HG02885 (cell line): ENCODE measurements around the gene ABCB10.
"Not testable (repeated sequence)": the region's sequence is repeated elsewhere in the genome, so short reads cannot be mapped to it uniquely, and the experiment has no call there.

Experiments used
- ATAC-seq: cut with Tn5 transposase; IDR thresholded peaks from one replicate; pipeline ENCODE4 v1.9.1; 2021; ENCODE audit warnings: mild to moderate bottlenecking; ENCODE audit not compliant: unreplicated experiment, poor library complexity

The ABCB10 gene

DNA sequence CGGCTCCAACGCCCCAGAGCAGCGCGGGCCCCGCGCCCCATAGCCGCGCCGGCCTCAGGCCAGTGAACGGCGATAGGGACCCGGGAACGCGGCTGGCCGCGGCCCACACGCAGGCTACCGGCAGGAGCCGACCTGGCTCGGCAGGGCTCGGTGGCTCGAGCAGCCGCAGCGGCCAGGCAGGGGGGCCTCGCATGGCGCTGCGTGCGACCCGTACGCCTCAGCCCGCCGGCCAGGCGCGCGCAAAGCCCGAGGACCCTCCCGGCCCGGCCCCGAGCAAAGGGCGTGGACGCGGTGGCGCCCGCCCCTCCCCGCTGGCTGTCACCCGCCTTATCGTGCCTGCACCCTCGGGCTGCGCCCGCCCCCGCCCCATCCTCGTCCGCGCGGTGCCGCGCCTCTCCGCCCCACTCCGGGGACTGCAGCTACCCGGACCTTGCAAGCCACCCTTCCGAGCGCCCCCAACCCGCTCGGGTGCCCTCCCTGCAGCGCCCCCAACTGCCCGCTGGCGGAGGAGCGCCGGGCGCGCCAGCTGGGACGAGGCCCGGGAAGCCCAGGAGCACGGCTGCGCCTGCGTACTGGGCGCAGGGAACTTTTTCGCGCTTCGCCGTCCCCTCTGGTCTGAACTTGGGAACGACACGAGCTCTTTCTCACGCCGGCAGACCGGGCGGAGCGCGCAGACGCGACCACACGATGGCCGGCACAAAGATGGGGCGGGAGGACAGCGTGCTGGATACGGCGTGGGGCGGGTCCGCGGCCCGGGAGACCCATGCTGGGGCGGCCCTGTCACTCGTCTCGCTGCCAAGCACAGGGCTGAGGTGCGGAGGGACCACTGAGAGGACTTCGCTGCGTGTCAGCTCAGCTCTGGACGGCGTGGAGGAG, at the start of gene ABCB10:
TSS of gene ABCB10 (minus strand) at position 248 of the 876 bp plus-strand sequence. CDS start at position 193, 55 bp downstream.
- peak; percentile 75 for ATAC-seq

DNA sequence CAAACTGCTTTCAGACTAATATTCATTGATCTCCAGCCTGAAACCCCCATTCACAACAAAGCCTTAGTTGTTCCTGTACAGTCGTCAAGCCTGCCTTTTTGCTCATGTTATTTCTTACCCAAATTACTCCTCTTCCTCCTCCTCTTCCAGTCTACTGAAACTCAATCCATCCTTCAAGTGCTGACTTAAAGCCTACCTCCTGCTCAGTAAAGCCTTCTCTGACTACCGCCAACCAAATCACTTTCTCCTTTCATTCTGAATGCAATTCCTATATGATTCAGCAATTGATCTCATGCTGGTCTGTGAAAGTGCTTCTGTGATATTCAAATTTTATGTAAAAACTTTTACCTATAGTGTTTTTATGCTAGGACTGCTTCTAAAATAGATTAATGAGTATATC, 48.9 kb upstream of the ABCB10 start:
- ATAC-seq = no peak

DNA sequence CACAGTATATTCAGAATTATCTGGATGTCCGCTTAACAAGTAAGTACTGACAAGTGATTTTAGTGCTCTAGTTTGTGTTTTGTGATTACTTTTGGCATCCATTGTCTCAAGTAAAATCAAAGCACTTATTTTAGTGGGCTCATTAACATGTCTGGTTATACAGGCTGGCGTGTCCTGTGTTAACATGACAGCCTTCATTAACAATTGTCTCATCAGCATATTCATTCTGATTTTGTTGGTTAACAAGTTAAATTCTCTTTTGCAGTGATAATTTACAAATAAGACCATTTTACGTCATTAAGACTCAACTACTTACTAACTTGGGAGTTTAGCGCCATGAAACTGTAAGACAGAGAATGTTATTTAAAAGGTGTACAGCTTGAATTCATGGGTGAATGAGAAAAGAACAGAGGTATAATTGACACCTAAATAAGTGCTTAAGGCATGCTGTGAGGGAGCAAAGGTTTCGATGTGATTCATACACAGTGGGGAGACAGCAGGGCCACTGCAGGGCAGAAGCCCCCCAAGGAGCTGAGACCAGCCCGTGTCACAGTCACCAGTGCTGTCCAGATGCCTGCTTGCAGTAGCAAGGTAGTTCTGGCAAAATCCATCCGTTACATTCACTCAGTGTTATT, 45.0 kb upstream of the ABCB10 start:
- no peak for ATAC-seq

DNA sequence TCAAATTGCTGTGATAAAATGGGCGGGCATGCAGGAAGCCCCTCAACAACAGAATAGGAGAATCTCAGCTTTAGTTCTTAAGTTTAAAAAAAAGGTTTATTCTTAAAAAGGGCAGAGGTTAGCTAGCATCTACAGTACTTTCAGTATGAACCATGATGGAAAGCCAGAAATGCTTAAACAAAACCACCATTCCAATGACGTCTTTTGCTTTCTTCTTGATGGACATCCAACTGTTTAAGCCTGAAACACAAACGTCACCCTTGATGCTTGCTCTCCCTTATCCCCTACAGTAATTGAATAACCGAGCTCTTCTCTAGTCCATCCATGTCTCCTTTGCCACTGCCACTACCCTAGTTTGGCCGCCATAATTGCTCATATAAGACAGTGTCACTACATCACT, 41.7 kb upstream of the ABCB10 start:
- no peak for ATAC-seq

DNA sequence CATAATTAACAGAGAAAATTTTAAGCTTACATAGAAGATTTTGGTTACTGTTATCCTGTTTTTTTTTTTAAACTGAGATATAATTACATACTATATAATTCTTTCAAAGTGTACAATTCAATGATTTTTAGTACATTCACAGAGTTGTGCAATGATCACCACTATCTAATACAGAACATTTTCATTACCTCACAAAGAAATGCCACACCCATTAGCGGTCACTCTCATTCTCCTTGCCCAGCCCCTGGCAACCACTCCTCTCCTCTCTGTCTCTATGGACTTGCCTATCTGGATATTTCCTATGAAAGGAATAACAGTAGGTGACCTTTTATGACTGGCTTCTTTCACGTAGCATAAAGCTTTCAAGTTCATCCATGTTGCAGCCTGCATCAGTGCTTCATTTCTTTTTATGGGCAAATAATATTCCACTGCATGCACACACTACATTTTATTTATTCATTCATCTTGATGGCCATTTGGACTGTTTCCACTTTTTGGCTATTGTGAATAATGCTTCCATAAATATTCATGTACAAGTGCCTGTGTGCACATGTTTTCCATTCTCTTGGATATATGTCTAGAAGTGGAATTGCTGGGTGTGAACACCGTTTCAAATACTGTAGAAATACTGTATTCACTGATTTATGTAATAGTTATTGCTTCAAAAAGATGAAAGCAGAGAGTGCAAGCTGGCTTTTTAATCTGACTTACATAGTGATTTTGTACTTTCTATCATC, 40.9 kb upstream of the ABCB10 start:
- ATAC-seq = no peak

DNA sequence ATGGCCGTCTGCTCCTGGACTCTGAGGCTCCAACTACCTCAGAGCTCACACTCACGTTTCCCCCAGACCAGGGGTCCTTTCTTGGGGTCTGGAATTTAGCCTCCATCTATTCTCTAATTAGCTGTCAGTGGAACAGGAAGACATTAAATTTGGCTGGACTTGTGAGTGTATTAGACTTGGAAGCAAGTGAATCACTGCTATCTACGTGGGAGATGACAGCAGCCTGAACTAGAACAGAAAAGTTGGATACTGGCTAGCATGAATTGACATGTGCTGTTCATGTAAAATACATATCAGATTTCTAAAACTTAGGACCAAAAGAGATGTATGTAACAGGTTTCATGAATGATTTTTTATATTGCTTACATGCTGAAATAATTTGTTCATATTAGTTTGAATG, 39.4 kb upstream of the ABCB10 start:
- ATAC-seq = no peak

DNA sequence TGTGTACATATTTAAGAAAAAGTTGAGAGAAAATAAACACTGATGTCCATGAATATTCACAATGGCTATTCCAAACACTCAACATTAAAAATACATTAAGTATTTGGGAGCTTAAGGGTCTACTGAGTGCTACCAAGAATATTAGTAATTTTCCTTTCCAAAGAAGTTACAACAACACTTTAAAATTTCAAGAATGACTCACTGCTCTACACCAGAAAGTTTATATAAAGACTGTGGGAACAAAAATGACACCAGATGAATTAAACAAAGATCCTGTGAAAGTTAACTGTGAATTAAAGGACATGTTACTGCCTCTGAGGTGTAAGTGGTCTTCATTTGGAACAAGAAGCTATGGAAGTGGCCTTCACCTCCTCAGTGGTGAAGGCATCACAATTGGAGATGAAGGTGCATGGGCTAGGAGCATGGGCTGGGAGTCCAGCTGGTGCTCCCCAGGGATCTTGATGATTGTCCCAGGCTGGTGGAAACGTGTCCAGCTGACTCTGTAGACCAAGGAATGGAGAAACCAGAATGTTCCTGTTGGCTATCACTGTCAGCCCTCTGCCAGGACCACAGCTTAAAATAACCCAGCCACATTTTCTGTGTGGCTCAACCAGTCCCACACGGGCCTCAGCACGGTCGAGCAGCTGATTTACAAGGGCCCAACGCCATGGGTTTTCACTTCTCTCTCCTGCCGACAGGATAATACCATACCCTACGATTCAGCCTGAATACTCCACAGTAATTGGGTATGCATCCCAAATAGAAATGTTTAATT, 38.6 kb upstream of the ABCB10 start:
- peak; percentile 40 for ATAC-seq

DNA sequence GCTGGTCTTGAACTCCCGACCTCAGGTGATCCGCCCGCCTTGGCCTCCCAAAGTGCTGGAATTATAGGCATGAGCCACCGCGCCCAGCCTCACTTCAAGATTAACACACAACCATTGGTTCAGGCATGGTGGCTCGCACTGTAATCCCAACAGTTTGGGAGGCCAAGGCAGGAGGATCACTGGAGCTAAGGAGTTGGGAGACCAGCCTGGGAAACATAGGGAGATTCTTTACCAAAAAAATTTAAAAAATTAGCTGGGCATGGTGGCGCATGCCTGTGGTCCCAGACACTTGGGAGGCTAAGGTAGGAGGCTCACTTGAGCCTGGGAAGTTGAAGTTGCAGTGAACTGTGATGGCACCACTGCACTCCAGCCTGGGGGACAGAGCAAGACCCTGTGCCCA, 37.4 kb upstream of the ABCB10 start:
- not testable (repeated sequence) for ATAC-seq

DNA sequence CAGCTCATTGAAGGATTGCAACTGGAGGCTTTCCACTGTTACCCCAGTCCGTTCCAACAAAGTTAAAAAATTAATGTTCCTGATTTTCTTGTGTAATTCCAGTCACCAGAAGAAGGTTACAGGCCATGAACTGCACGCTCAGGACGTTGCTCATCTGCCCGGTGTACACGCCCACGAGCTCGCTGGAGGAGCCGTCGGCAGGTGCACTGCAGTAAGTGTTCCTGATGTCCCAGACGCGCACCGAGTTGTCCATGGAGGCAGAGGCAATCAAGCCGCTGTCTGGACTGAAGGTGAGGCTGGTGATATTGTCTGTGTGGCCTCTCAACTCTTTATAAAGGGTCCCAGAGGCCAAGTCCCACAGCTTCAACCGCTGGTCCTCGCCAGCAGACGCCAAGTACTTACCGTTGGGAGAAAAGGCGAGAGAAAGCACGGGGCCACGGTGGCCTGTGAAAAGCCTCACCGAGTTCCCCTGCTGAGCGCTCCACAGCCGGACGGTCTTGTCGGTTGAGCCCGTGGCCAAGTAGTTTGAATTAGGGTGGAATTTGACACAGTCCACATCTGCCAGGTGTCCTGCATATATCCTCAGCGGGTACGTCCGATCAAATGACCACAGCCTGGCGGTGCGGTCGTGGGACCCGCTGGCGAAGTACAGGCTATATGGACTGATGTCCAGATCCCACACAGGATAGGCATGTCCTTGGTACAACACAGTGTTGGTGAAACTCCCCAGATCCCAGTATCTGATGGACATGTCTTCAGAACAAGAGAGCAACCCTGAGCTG, 35.9 kb upstream of the ABCB10 start:
- ATAC-seq = no peak

DNA sequence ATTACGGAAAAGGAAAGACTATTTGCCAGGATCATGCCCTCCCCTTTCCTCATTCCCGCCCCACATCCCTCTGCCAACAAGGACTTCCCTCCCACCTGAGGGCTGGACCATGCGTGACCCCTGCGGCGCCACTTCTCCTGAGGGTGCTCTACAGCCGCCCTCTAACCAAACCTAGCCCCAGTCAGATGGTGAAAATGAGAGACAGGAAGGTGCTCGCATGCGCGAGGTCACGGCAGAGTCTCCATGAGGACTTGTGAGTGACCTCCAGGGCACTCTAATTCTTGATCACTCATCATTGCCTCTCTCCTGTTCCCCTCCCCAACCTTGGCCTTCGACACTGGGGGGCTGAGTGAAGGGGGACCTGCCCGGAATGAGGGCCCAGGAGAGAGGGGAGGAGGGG, 35.3 kb upstream of the ABCB10 start:
- no peak for ATAC-seq

DNA sequence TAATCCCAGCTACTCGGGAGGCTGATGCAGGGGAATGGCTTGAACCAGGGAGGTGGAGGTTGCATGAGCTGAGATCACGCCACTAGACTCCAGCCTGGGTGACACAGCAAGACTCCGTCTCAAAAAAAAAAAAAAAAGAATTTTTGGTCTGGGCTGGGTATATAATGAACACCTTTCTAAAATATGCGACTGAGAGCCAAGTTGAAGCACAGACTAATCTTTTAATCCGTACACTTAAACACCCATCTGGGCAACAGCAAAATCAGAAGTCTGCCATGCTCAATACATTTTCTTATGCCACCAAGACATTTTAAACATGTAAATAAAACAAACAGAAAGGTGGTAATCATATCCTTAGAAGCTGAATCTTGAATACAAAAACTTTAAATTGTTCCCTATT, 31.6 kb upstream of the ABCB10 start:
- no peak for ATAC-seq

DNA sequence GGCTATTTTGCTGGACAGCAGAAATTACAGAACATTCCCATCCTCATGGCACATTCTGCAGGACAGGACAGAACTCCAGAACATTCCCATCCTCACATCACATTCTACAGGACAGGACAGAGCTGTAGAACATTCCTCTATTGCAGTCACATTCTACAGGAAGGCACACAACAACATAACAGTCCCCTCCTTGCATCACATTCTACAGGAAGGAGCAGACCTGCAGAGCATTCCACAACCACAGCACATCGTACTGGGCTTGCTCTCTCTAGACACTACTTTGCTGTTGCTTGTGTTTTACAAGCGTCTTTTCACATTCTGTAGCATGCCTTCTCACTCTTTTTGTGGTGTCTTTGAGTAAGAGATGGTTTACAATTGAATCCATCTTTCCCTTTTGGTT, 26.8 kb upstream of the ABCB10 start:
- no peak for ATAC-seq

DNA sequence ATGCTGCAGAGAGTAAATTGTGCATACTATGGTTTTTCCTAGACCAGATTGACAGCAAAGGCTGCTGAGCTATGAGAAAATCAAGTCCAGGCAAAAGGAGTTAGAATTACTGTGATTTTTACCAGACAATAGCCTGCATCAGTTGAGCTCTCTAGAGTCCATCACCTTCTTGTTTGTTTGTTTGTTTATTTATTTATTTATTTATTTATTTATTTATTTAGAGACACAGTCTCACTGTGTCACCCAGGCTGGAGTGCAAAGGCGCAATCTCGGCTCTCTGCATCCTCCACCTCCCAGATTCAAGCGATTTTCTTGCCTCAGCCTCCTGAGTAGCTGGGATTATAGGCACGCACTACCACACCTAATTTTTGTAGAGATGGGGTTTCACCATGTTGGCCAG, 24.2 kb upstream of the ABCB10 start:
- no peak for ATAC-seq

DNA sequence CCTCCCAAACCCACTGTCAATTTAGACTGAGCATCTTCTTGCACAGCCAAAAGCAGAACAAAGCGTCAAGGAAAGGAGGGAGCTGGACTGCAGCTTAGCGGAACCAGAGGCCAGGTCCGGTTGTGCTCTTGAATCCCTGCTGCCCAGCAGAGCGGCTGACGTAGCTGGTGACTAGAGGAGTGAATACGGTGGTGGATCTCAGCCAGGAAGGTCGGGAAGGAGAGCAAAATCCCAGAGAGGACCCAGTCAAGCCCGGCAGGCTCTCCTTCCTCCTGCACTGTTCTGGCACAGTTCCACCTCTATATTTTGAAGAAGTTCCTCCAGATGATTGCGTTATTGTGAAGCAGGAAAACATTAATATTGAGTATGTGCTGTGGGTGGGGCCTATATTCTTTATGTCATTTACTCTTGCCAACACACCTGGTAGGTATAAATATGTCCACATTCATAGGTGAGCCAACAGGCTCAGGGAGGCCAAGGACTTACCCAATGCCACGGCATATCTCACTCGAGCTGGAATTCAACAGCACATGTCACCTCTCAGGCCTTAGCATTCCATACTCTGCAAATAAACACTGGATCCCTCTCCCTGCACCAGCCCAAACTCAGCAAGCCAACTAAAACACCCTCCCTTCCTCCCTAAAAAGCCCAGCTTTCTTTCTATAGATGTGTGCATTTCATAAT, 23.6 kb upstream of the ABCB10 start:
- ATAC-seq = no peak

DNA sequence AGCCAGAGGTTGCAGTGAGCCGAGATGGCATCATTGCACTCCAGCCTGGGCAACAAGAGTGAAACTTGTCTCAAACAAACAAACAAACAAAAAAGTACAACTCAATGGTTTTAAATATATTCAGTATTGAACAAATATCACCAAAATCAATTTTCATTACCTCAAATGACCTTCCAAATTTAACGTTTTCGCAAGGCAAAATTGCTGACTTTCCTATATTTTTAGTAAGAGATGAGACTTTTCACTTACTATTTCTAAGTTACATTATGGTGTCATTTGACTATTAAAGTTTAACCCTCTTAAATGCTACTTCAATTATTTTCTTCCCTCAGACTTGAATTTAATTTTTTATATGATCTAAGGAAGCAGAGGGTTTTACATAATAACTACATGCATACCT, 23.0 kb upstream of the ABCB10 start:
- no peak for ATAC-seq

DNA sequence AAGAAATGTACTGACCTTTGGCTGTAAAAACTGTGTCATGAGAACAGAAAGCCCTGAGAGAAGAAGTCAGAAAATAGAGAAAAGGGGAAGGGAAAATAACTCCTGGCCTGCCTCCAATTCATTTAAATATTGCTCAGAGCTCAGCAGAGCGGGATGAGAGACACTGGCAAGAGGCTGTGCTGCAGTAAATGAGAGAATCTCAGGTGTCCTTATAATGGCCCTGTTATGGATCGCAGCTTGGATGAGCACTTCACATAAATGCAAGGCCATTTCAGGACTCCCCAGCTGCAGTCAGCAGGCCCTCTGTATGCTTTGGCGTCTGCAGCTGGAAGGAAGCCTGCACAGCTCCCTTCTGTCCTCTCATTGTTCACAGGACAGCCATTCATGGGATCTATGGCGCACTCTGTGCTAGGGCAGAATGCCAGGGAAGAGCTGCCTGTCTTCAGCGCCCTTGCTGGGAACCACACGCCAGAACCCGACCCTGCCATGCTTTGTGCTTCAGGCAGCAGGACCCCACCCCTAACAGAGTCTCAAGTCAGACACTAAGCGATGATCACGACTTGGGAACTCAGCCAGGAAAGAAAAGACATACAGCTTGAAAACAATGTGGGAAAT, 20.7 kb upstream of the ABCB10 start:
- peak; percentile 84 for ATAC-seq

DNA sequence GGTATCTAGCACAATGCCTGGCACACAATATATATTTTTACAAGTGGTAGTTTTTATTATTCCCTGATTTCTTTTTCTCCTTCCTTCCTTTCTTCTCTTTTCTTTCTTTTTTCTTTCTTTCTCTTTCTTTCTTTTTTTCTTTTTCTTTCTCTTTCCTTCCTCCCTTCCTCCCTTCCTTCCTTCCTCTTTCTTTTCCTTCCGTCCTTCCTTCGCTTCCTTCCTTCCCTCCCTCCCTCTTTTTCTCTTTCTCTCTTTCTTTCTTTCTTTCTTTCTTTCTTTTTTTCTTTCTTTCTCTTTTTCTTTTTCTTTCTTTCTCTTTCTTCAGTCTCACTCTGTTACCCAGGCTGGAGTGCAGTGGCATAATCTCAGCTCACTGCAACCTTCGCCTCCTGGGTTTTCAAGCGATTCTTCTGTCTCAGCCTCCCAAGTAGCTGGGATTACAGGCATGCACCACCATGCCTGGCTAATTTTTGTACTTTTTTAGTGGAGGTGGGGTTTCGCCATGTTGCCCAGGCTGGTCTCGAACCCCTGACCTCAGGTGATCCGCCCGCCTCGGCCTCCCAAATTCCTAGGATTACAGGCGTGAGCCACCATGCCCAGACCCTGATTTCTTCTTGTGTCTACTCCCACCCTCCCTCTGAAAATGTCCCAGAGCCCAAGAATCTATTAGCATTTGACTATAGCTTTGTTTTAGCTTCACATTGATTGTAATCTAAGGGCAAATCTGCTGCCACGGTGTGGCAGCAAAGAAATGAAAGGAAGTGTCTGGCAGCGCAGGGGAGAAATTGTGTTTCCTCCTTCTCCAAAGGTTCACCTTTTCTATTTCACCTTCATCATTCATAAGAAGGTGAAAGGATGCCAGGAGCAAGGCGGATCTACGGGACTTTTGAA, 19.9 kb upstream of the ABCB10 start:
- peak; percentile 11 for ATAC-seq
